Raji (cell line): ENCODE results near the gene SIGLEC7.

Source experiments
- POLR2A ChIP-seq: IDR thresholded peaks from 2 replicates; pipeline ENCODE4 v1.6.1; 2011; ENCODE audit warnings: low read depth, low read length, control low read depth; ENCODE audit not compliant: insufficient read depth

SIGLEC7 gene

DNA sequence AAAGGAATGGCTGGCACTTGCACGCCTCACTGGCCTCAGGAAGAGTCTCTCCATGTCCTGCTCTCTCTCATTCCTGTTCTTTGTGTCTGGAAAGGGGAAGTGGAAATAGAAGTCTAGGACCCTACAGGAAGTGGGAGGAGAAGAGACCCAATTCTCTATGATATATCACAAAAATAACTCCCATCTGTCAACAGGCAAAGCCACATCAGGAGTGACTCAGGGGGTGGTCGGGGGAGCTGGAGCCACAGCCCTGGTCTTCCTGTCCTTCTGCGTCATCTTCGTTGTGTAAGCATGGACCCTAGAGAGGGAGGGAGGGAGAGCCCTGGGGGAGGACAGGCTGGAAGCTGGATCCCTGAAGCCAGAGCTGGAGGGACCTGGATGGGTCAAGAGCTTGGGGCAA, 14.3 kb upstream of the SIGLEC7 start:
- TF ChIP-seq POLR2A = no peak

DNA sequence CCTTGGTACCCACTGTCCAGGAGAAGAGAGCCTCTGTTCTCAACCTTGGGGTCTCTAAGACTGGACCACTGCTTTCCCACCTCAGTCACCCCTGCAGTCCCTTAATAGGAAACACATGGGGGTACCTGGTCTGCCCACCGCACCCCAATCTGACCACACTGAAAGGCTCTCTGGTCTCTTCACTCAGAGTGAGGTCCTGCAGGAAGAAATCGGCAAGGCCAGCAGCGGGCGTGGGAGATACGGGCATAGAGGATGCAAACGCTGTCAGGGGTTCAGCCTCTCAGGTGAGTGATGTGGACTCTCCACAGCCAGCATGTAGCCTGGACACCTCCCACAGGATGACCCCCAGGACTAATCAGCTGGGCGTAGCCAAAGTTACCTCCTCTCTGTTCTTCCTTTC, 13.9 kb upstream of the SIGLEC7 start:
- TF ChIP-seq POLR2A = no peak

DNA sequence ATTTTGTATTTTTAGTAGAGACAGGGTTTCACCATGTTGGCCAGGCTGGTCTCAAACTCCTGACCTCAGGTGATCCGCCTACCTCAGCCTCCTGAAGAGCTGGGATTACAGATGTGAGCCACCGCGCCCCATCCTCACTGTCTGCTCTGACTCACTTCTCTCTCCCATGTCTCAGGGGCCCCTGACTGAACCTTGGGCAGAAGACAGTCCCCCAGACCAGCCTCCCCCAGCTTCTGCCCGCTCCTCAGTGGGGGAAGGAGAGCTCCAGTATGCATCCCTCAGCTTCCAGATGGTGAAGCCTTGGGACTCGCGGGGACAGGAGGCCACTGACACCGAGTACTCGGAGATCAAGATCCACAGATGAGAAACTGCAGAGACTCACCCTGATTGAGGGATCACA, 12.4 kb upstream of the SIGLEC7 start:
- TF ChIP-seq POLR2A = no peak

DNA sequence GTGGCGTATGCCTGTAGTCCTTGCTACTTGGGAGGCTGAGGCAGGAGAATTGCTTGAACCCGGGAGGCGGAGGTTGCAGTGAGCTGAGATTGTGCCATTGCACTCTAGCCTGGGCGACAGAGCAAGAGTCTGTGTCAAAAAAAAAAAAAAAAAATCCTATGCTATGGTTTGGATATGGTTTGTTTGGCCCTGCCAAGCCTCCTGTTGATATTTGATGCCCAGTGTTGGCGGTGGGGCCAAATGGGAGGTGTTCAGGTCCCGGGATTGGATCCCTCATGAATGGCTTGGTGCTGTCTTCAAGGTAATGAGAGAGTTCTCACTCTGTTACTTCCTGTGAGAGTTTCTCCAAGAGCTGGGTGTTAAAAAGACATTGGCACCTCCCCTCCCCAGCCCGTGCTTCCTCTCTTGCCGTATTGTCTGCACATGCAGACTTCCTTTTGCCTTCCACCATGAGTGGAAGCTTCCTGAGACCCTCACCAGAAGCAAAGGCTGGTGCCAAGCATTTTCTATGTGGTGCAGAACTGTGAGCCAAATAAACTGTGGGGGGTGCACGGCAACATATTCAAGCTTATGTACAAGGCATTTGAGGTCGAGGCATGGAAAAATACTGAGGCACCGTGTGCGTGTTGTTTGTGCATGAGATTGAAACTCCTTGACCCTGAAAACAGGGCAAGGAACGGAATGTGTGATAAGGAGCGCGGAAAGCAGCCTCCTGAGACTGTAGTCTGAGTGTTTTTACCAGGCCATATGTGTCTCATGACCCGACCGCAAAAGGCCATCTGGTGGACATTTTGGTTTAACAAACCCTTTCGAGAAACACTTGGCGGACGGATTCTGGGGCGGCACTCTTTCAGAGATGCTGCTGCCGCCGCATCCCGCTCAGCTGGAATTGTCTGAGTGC, 10.1 kb upstream of the SIGLEC7 start:
- TF ChIP-seq POLR2A = no peak

DNA sequence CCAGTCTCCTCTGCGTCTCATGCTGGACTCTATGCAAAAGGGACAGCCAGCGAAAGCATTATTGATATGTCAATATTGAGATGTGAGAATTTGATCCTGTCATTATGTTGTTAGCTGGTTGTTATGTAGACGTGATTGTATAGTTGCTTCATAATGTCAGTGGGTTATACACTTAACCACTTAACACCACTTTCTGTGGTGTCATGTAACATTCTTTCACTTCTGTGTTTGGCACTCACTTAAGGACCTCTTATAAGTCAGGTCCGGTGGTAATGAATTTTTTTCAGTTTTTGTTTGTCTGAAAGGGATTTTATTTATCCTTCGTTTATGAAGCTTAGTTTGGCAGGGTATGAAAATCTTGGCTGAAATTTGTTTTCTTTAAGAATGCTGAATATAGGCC, 7.1 kb upstream of the SIGLEC7 start:
- no peak for TF ChIP-seq POLR2A

DNA sequence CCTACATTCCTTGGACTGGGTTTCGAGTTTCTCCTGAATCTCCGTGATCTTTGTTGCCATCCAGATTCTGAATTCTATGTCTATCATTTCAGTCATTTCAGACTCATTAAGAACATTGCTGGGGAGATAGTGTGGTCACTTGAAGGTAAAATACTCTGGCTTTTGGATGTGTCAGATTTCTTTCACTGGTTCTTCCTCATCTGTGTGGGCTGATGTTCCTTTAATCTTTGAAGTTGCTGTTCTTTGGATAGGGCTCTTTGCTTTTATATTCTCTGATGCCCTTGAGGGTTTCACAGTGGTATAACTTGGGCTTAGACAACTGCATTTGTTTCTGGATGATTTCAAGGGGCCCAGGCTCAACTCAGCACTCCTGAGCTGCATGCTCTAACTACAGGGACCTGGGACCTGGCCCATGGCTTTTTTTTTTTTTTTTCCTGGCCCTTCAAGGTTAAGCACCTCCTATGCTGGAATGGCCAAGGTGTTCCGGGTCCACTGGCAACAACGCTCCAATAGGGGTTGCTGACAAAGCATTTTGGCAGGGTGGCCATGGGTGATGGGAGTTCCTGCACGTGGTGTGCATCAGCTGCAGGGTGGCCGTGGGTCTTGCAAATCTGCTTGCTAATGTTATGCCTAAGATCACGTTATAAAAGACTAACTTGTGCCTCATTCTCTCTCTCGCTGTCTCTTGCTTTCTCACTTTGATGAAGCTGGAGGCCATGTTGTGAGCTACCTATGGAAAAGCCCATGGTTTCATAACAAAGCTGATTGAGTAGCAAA, 5.9 kb upstream of the SIGLEC7 start:
- TF ChIP-seq POLR2A = no peak

DNA sequence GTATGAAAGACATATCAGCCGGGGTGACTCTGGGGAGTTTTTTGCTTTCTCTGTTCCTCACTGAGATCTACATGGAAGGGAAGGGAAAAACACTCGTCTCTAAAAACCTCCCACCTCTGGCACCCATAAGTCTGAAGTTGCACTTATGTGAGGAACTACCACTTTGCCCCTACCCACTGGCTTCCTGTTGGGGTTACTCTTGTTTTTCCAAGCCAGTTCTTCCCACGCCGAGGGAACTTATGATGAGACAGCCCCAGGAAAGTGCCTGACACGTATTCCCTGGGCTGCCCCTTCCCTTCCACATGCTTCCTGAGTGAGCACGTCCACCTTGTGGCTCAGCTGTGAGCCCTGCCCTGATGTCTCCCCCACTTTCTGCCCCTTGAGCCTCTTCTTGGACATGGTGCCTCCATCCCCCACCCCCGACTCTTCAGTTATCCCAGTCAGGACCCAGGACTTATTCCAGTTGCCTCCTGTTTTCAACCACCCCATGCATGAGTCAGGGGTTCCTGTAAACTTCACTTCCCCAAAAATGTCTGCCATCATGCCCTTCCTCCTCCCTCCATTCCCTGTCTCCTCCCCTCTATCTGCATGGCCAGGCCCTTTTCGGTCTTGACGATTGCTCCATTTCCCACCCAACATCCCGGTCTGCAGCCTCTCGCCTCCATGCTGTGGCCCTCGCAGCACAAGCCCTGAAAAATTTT, 5.1 kb upstream of the SIGLEC7 start:
- no peak for TF ChIP-seq POLR2A

DNA sequence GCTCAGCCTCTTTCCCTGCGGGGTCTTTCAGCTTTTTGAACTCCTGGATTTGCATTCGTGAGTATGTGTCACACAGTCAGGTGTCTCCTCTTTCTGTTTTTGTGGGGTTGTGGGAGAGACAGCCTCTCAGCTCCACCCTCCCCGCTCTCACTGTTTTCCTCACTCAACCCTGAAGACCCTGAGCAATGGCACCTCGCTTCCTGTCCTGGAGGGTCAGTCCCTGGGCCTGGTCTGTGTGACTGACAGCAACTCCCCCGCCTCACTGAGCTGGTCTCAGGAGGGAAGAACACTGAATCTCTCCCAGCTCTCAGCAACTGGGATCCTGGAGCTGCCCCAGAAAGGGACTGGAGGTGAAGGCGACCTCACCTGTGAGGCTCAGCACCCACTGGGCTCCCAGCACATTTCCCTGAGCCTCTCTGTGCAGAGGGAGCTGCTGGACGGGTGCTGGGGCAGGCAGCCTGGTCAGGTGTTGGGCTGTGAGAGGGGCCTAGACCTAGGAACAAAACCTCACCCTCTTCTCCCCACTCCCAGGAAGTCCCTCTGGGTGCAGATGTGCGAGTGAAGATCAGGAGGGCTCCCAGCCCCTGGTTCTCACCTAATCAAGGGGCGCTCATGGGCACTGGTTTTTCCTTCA, 4.2 kb upstream of the SIGLEC7 start:
- no peak for TF ChIP-seq POLR2A

DNA sequence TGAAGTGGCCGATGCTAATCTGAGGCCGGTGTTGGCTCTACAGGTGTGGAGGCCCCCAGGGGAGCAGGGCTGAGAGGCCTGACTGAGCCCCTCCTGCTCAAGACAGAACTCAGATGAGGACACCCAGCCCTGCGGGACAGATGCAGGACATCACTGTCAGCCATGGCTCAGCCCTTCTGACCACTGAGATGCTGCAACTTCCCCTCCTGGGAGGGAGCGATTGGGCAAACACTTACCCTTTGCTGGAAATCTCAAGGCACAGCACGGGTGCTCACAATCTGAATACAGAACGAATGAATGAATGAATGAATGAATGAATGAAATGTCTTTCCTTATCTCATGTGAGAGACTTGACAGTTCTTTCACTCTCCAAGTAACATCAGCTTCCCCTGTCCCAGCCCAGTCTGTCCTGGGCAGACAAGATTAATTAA, 3.5 kb upstream of the SIGLEC7 start:
- no peak for TF ChIP-seq POLR2A

DNA sequence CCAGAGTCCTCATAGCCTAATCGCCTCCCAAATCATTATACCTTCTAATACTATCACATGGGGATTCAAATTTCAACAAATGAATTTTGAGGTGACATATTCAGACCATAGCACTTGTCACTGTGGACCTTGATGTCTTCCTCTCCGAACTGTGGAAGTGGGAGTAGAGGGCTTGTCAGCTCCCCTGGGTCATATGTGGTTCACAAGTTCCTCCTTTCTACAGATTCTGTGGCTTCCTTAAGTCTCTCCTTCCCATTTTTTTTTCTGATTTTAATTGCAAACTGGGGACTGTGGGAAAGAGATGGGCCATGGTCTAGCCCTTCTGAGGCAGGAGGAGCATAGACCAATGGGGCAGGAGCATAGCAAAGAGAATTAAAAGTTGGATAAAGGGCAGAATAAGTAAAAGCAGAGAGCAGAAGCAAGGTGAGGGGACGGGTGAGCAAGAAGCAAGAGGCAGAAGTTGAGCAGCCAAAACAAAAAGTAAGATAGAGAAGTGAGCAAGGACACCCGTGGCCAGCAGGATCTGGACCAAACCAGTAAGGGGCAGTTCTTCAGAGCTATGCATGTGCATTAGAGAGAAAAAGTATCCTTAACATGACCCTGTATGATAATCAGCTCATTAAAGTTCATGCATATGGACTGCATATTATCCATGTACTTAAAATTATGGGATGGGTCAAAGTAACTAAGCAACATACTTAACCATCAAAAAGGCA, 2.6 kb upstream of the SIGLEC7 start:
- TF ChIP-seq POLR2A = no peak

DNA sequence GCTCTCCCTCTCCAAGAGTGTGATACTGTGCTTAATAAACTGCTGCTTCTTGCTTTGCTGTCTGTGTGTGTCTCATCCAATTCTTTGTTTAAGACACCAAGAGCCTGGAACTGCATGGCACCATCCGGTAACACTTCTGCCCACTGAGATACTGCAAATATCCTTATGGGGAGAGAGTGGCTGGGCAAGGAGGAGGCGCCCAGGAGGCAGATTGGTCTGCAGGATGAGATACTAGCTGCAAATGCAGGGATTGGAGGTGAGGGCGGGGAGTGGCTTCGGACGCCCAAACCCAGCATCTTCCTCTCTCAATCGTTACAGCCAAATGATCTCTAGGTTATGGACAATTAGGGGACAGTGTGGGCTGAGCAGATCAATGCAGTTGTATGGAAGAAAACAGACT, 1.7 kb upstream of the SIGLEC7 start:
- no peak for TF ChIP-seq POLR2A

DNA sequence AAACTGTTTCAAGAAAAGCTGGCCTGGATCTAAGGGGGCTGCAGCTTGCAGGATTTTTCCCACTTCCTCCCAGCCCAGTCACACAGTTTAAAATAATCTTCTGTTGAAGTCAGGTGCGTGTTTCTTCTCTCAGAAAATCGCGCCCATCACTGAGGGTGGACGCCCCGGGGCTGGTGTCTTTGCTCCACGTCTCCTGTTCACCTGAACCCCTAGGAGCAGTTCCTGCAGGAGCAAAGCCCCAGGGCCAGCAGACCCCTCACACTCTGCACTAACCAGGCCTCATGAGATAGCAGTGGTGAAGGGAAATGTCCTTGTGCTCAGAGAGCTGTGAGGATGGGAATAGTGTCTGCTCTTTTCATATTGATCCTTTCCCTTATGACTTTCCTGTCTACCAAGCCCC, 920 bp upstream of the SIGLEC7 start:
- TF ChIP-seq POLR2A = no peak

DNA sequence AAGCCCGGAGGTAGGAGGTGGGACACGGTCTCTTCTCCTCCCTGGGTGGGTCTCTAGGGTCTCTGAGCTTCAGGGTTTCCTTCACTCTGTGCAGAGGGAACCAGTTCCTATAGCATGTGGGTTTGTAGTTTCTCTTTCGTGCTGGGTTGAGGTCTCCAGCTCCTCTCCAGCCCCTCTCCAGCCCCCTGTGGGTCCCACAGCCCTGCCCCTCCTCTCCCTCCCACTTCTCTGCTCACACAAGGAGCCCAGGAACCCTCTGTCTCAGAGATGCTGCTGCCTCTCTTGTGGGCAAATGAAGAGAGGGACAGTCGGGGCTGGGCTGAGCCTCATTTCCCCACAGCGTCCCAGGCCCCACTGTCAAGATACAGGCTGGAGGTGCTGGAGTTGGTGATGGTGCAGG, 1.4 kb downstream of the SIGLEC7 start:
- no peak for TF ChIP-seq POLR2A

DNA sequence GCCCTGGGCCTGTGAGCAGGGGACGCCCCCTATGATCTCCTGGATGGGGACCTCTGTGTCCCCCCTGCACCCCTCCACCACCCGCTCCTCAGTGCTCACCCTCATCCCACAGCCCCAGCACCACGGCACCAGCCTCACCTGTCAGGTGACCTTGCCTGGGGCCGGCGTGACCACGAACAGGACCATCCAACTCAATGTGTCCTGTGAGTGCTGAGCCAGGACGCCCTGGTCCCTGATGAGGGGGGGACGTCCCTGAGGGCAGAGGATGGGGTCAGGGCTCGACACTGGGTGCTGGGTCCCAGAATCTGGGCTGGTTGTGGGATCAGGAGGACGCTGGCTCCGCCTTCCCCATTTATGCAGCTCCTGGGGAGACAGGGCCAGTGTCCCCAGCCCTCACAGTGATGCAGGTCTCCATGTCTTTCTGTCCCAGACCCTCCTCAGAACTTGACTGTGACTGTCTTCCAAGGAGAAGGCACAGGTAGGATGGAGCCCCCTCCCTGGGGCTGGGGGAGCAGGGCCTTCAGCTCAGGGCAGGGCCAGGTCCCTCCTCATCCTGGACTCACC, 2.5 kb downstream of the SIGLEC7 start:
- TF ChIP-seq POLR2A = no peak

DNA sequence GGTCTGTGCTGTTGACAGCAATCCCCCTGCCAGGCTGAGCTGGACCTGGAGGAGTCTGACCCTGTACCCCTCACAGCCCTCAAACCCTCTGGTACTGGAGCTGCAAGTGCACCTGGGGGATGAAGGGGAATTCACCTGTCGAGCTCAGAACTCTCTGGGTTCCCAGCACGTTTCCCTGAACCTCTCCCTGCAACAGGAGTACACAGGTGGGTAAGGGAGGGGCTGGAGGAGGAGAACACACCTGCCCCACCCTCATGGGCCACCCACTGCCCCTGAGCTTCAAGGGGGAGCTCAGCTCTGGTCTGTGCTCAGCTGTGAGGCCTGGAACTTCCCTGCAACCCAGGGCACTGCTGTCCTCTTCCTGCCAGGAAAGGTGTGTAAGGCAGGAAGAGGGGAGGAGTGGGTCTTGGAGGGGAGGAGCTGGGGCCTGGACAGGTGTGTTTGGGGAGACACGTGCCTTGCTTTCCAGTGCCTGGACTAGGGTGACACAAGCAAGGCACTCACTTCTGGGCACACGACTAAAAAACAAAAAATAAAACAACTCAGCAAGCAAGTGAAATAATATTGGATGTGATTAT, 3.9 kb downstream of the SIGLEC7 start:
- TF ChIP-seq POLR2A = no peak
